H9 (cell line): ENCODE measurements around the gene TNFAIP2. TPM values are rescaled to one million over a fixed set of nuclear protein-coding genes. Genes with fewer than 3 reads are reported as not detected.
A peak's percentile ranks its signal among the peaks of the same experiment; 100 is the strongest.

Source experiments
- DNase-seq: peaks from one replicate; pipeline ENCODE4 v3.0.0-alpha.2; 2017
- H2AFZ ChIP-seq: one replicate; pipeline ENCODE4 v1.6.1; 2013; ENCODE audit warnings: mild to moderate bottlenecking, low read length, control low read depth, moderate library complexity
- H2AK5ac ChIP-seq: 2 replicates; pipeline ENCODE4 v1.6.1; 2013; ENCODE audit warnings: low read length, control low read depth, mixed read lengths; ENCODE audit not compliant: insufficient read length
- H2BK120ac ChIP-seq: one replicate; pipeline ENCODE4 v1.6.1; 2013; ENCODE audit warnings: low read depth, mild to moderate bottlenecking, low read length, control low read depth, inconsistent platforms; ENCODE audit not compliant: poor library complexity, severe bottlenecking
- H2BK12ac ChIP-seq: 2 replicates; pipeline ENCODE4 v1.6.1; 2013; ENCODE audit warnings: low read length, control low read depth, mixed read lengths, low read depth; ENCODE audit not compliant: insufficient read length
- H2BK15ac ChIP-seq: 2 replicates; pipeline ENCODE4 v1.6.1; 2013; ENCODE audit warnings: low read depth, low read length, control low read depth
- H2BK20ac ChIP-seq: one replicate; pipeline ENCODE4 v1.6.1; 2013; ENCODE audit warnings: low read depth, mild to moderate bottlenecking, low read length, control low read depth, inconsistent platforms; ENCODE audit not compliant: poor library complexity, severe bottlenecking
- H2BK5ac ChIP-seq: 2 replicates; pipeline ENCODE4 v1.6.1; 2013; ENCODE audit warnings: low read length, control low read depth, mixed read lengths; ENCODE audit not compliant: insufficient read length
- H3K14ac ChIP-seq: 2 replicates; pipeline ENCODE4 v1.6.1; 2013; ENCODE audit warnings: low read length, control low read depth; ENCODE audit not compliant: insufficient read depth
- H3K18ac ChIP-seq: 2 replicates; pipeline ENCODE4 v1.6.1; 2013; ENCODE audit warnings: low read depth, mild to moderate bottlenecking, mixed read lengths, low read length, control low read depth; ENCODE audit not compliant: insufficient read length
- H3K23ac ChIP-seq: 2 replicates; pipeline ENCODE4 v1.6.1; 2013; ENCODE audit warnings: low read length, control low read depth, mixed read lengths, low read depth; ENCODE audit not compliant: insufficient read length
- H3K23me2 ChIP-seq: 2 replicates; pipeline ENCODE4 v1.6.1; 2013; ENCODE audit warnings: low read depth, mild to moderate bottlenecking, mixed read lengths, low read length, control low read depth; ENCODE audit not compliant: insufficient read length, poor library complexity, severe bottlenecking
- H3K27ac ChIP-seq: 2 replicates; pipeline ENCODE4 v1.5.1; 2013; ENCODE audit warnings: low read length, control low read depth, mixed read lengths, low read depth; ENCODE audit not compliant: insufficient read length
- H3K27me3 ChIP-seq: 2 replicates; pipeline ENCODE4 v1.6.1; 2013; ENCODE audit warnings: low read length, control low read depth, inconsistent platforms; ENCODE audit not compliant: insufficient read depth
- H3K4ac ChIP-seq: 2 replicates; pipeline ENCODE4 v1.6.1; 2013; ENCODE audit warnings: low read depth, mild to moderate bottlenecking, control low read depth, inconsistent platforms, low read length, moderate library complexity
- H3K4me1 ChIP-seq: 2 replicates; pipeline ENCODE4 v1.6.1; 2013; ENCODE audit warnings: low read length, control low read depth, inconsistent platforms; ENCODE audit not compliant: insufficient read depth
- H3K4me2 ChIP-seq: 2 replicates; pipeline ENCODE4 v1.6.1; 2013; ENCODE audit warnings: low read length, control low read depth, mixed read lengths; ENCODE audit not compliant: insufficient read length, insufficient read depth
- H3K56ac ChIP-seq: 2 replicates; pipeline ENCODE4 v1.6.1; 2013; ENCODE audit warnings: low read depth, mild to moderate bottlenecking, mixed read lengths, low read length, control low read depth; ENCODE audit not compliant: insufficient read length
- H3K79me1 ChIP-seq: 2 replicates; pipeline ENCODE4 v1.6.1; 2013; ENCODE audit warnings: low read depth, mild to moderate bottlenecking, moderate library complexity, low read length, control low read depth, inconsistent platforms; ENCODE audit not compliant: insufficient read depth, poor library complexity, severe bottlenecking
- H3K79me2 ChIP-seq: 2 replicates; pipeline ENCODE4 v1.6.1; 2013; ENCODE audit warnings: low read length, control low read depth, inconsistent platforms; ENCODE audit not compliant: insufficient read depth
- H3K9ac ChIP-seq: 2 replicates; pipeline ENCODE4 v1.6.1; 2013; ENCODE audit warnings: low read length, control low read depth, mixed read lengths; ENCODE audit not compliant: insufficient read length; ENCODE audit errors: extremely low read depth
- H3K9me3 ChIP-seq: one replicate; pipeline ENCODE4 v1.6.1; 2013; ENCODE audit warnings: low read depth, low read length, inconsistent platforms; ENCODE audit not compliant: control insufficient read depth
- H3T11ph ChIP-seq: one replicate; pipeline ENCODE4 v1.6.1; 2013; ENCODE audit warnings: mild to moderate bottlenecking, low read length, control low read depth, inconsistent platforms
- H4K20me1 ChIP-seq: one replicate; pipeline ENCODE4 v1.6.1; 2013; ENCODE audit not compliant: control insufficient read depth, insufficient read length, insufficient read depth
- H4K5ac ChIP-seq: 2 replicates; pipeline ENCODE4 v1.6.1; 2013; ENCODE audit warnings: low read depth, mild to moderate bottlenecking, mixed read lengths, low read length, control low read depth; ENCODE audit not compliant: insufficient read length
- H4K8ac ChIP-seq: replicated peaks from 2 replicates; pipeline ENCODE4 v1.6.1; 2013; ENCODE audit warnings: low read length, control low read depth, mixed read lengths, low read depth; ENCODE audit not compliant: insufficient read length
- H4K91ac ChIP-seq: 2 replicates; pipeline ENCODE4 v1.6.1; 2013; ENCODE audit warnings: low read depth, mild to moderate bottlenecking, moderate library complexity, mixed read lengths, low read length, control low read depth; ENCODE audit not compliant: insufficient read length
- H3K27ac Mint-ChIP-seq, 3 experiments: 2 replicates in 2 of 3; 3 replicates in 1 of 3; pipeline ENCODE4 v1.8.0; 2020 to 2021; ENCODE audit warnings: mixed read lengths in 3 of 3, mild to moderate bottlenecking in 1 of 3, moderate library complexity in 1 of 3
- H3K27me3 Mint-ChIP-seq: 2 replicates; pipeline ENCODE4 v1.8.0; 2021; ENCODE audit warnings: low read depth, mild to moderate bottlenecking, moderate library complexity, mixed read lengths
- H3K36me3 Mint-ChIP-seq, 3 experiments: 2 replicates in 2 of 3; 3 replicates in 1 of 3; pipeline ENCODE4 v1.8.0; 2020 to 2021; ENCODE audit warnings: low read depth in 3 of 3, mixed read lengths in 3 of 3; ENCODE audit not compliant: insufficient read depth in 1 of 3
- H3K4me1 Mint-ChIP-seq, 2 experiments: 2 replicates each; pipeline ENCODE4 v1.8.0; 2020; ENCODE audit warnings: mixed read lengths in 2 of 2
- H3K4me3 Mint-ChIP-seq, 2 experiments: 2 replicates in 1 of 2; 3 replicates in 1 of 2; pipeline ENCODE4 v1.8.0; 2020 to 2021; ENCODE audit warnings: mild to moderate bottlenecking in 2 of 2, mixed read lengths in 2 of 2, moderate library complexity in 1 of 2
- H3K9me3 Mint-ChIP-seq, 2 experiments: 2 replicates in 1 of 2; 3 replicates in 1 of 2; pipeline ENCODE4 v1.8.0; 2020; ENCODE audit warnings: mild to moderate bottlenecking in 2 of 2, mixed read lengths in 2 of 2, moderate library complexity in 1 of 2
- WGBS: extraction: QIAGEN DNeasy Blood & Tissue Kit; methylation state at CpG from one replicate; pipeline ENCODE4 v1.1.7; 2013; ENCODE audit warnings: missing lambda C conversion rate, low lambda C conversion rate, mixed read lengths; ENCODE audit not compliant: insufficient read length; ENCODE audit errors: extremely low coverage; 5-methylcytosine and 5-hydroxymethylcytosine counted together
- total RNA-seq: library from RNA; stranded (reverse); gene quantifications from 2 replicates; pipeline ENCODE4 v1.2.1, GENCODE V29; 2021
- TF ChIP-seq, protein P1 (sequence below): fragments of 200-600 bp; sonication (generic); conservative IDR thresholded peaks from 3 replicates; pipeline ENCODE4 v1.8.0; 2021; ENCODE audit warnings: antibody characterized with exemption, mild to moderate bottlenecking

Gene TNFAIP2
- total RNA-seq, 1 experiment from 2014 or later = 29.3 TPM

DNA sequence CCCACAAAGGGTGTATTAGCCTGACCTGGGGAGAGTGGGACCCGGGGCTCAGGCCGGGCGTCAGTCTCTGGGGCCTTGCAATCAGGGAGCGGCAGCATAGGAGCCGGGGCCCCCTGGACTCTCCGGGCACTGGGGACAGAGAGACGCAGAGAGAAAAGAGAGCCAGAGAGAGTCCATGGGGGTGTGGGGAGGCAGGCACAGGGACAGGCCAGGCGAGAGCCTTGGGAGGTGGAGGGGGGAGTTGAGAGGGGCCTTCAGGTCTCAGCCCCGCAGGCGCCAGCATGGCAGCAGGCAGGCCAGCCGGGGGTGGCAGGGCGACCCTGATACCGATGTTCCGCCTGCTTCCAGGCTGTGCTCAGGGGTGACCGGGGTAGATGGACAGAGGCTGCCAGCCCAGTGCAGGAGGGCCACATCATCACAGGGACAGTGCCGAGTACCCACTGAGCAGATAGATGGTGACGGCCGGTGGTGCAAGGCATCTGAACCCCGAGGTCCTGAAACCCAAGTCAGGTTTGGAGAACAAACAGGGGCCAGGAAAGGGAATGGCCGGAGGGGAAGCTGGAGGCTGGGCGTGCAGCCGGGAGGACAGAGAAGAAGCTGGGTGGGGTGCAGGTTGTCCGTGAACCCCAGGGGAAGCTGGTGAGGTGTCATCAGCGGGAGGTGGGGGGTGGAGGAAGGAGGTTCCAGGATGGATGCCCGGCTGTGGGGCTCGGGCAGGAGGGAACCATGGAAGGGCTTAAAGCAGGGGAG is 25.8 kb upstream of the TNFAIP2 start:
- no peaks in the 10 kb centered on the region for H3K9me3 Mint-ChIP-seq
- no peak for DNase-seq
- H2BK12ac ChIP-seq = no peak overlapping the region
- H3T11ph ChIP-seq = no peak overlapping the region
- H3K79me2 ChIP-seq = no peaks in the 10 kb centered on the region
- peaks cover 8% of the 10 kb centered on the region for H3K27me3 Mint-ChIP-seq
- no peak overlapping the region for H2BK15ac ChIP-seq
- H3K36me3 Mint-ChIP-seq = no peaks in the 10 kb centered on the region
- no peaks in the 10 kb centered on the region for H4K20me1 ChIP-seq
- H4K5ac ChIP-seq = no peak overlapping the region
- H3K4ac ChIP-seq = no peak overlapping the region
- no peak overlapping the region for H3K9ac ChIP-seq
- TF ChIP-seq, protein P1, sequence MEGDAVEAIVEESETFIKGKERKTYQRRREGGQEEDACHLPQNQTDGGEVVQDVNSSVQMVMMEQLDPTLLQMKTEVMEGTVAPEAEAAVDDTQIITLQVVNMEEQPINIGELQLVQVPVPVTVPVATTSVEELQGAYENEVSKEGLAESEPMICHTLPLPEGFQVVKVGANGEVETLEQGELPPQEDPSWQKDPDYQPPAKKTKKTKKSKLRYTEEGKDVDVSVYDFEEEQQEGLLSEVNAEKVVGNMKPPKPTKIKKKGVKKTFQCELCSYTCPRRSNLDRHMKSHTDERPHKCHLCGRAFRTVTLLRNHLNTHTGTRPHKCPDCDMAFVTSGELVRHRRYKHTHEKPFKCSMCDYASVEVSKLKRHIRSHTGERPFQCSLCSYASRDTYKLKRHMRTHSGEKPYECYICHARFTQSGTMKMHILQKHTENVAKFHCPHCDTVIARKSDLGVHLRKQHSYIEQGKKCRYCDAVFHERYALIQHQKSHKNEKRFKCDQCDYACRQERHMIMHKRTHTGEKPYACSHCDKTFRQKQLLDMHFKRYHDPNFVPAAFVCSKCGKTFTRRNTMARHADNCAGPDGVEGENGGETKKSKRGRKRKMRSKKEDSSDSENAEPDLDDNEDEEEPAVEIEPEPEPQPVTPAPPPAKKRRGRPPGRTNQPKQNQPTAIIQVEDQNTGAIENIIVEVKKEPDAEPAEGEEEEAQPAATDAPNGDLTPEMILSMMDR = no peak
- H3K14ac ChIP-seq = no peak overlapping the region
- H3K9me3 ChIP-seq = no peaks in the 10 kb centered on the region
- H3K56ac ChIP-seq = no peak overlapping the region
- H3K27ac ChIP-seq = no peak overlapping the region
- no peak overlapping the region for H4K8ac ChIP-seq
- H3K4me1 Mint-ChIP-seq = peaks cover 13 to 44% of the 10 kb centered on the region in 2 experiments
- H4K91ac ChIP-seq = no peak overlapping the region
- H3K4me2 ChIP-seq = no peak overlapping the region
- no peak overlapping the region for H3K27ac Mint-ChIP-seq
- no peaks in the 10 kb centered on the region for H3K23me2 ChIP-seq
- H3K4me1 ChIP-seq = no peaks in the 10 kb centered on the region; the same call in 1 of the 2 replicates
- H3K4me3 Mint-ChIP-seq = peak overlapping the region in 1 of 2 experiments; percentile 38; a peak in 2 of 5 replicates
- H2BK5ac ChIP-seq = no peak overlapping the region
- no peaks in the 10 kb centered on the region for H3K79me1 ChIP-seq
- H3K18ac ChIP-seq = no peak overlapping the region
- WGBS = no CpG with 5 or more reads among the region's 26 CpGs
- H2AK5ac ChIP-seq = no peak overlapping the region
- no peak overlapping the region for H2BK120ac ChIP-seq
- H3K23ac ChIP-seq = no peak overlapping the region
- no peak overlapping the region for H2AFZ ChIP-seq
- H2BK20ac ChIP-seq = no peak overlapping the region
- H3K27me3 ChIP-seq = no peaks in the 10 kb centered on the region
